Hematopoietic multipotent progenitor cell (in vitro differentiated cells): ENCODE data around the gene ZNF546. TPM values are rescaled to one million over a fixed set of nuclear protein-coding genes. Genes with fewer than 3 reads are reported as not detected.
"Not testable (repeated sequence)": the region's sequence is repeated elsewhere in the genome, so short reads cannot be mapped to it uniquely, and the experiment has no call there.

Experiments used
- DNase-seq, 3 donors: peaks; one replicate each; pipeline ENCODE4 v3.0.0-alpha.2; 2011 to 2015; ENCODE audit warnings: low read depth in 2 of 3, low spot score in 2 of 3
- total RNA-seq: library from RNA; depleted of rRNA; stranded (reverse); fragments of >200 nt; gene quantifications from one replicate; pipeline ENCODE4 v1.2.3, GENCODE V29; 2012

ZNF546 gene
- total RNA-seq, 1 donor: 3.5 TPM

- no peak for DNase-seq
Observed at GRCh38 chr19:39983695-39984300, 13.1 kb upstream of the ZNF546 start.

GRCh38 chr19:39986643-39987042, 10.2 kb upstream of the ZNF546 start:
- DNase-seq: no peak

- no peak for DNase-seq
Observed at GRCh38 chr19:39987167-39987566, 9.7 kb upstream of the ZNF546 start.

GRCh38 chr19:39987596-39987995, 9.3 kb upstream of the ZNF546 start:
- no peak for DNase-seq

- DNase-seq: no peak
Observed at GRCh38 chr19:39993605-39994004, 3.3 kb upstream of the ZNF546 start.

- no peak for DNase-seq
Observed at GRCh38 chr19:39994361-39994760, 2.5 kb upstream of the ZNF546 start.

GRCh38 chr19:39995794-39996193, 1.1 kb upstream of the ZNF546 start:
- DNase-seq: no peak

GRCh38 chr19:39996218-39996810, 546 bp upstream of the ZNF546 start:
- peak in 2 of 3 donors; percentile 50 to 56 for DNase-seq

- no peak for DNase-seq
Observed at GRCh38 chr19:39997638-39998216, 867 bp downstream of the ZNF546 start.

- no peak for DNase-seq
Observed at GRCh38 chr19:39998501-39998900, 1.6 kb downstream of the ZNF546 start.

GRCh38 chr19:40005691-40006272, 8.9 kb downstream of the ZNF546 start:
- no peak for DNase-seq

- no peak for DNase-seq
Observed at GRCh38 chr19:40006273-40006691, 9.4 kb downstream of the ZNF546 start.

GRCh38 chr19:40009674-40010073, 12.8 kb downstream of the ZNF546 start:
- DNase-seq: no peak

- no peak for DNase-seq
Observed at GRCh38 chr19:40013991-40014390, 17.1 kb downstream of the ZNF546 start.

GRCh38 chr19:40023969-40024368, 27.1 kb downstream of the ZNF546 start:
- no peak for DNase-seq

- no peak for DNase-seq
Observed at GRCh38 chr19:40025938-40026596, 29.2 kb downstream of the ZNF546 start.

- DNase-seq: no peak
Observed at GRCh38 chr19:40026597-40026970, 29.7 kb downstream of the ZNF546 start.

- no peak for DNase-seq
Observed at GRCh38 chr19:40033989-40034560, 37.2 kb downstream of the ZNF546 start.

GRCh38 chr19:40035996-40036395, 39.1 kb downstream of the ZNF546 start:
- no peak for DNase-seq

- DNase-seq: not testable (repeated sequence)
Observed at GRCh38 chr19:40038047-40038446, 41.2 kb downstream of the ZNF546 start.

GRCh38 chr19:40041718-40042117, 44.9 kb downstream of the ZNF546 start:
- not testable (repeated sequence) for DNase-seq
